Thoracic aorta (tissue), 2 donors: ENCODE measurements around the gene EMILIN2. TPM values are rescaled to one million over a fixed set of nuclear protein-coding genes. Genes with fewer than 3 reads are reported as not detected.

Source experiments
- ATAC-seq: fragments of 150-250 bp; one replicate; pipeline ENCODE4 v1.8.0; 2017; ENCODE audit warnings: low read depth; ENCODE audit not compliant: insufficient number of reproducible peaks, low FRiP score
- DNase-seq: peaks from one replicate; pipeline ENCODE4 v3.0.0-alpha.2; 2020; ENCODE audit warnings: low spot score
- H3K27ac ChIP-seq, 2 donors: fragments of 200-600 bp; sonication (generic); 1 replicate in 1 of 2; 2 replicates in 1 of 2; pipeline ENCODE4 v1.5.1; 2016; ENCODE audit warnings: mild to moderate bottlenecking in 2 of 2, moderate library complexity in 2 of 2
- H3K27me3 ChIP-seq: fragments of 200-600 bp; sonication (generic); replicated peaks from 2 replicates; pipeline ENCODE4 v1.6.0; 2016; ENCODE audit warnings: mild to moderate bottlenecking; ENCODE audit not compliant: insufficient read depth
- H3K36me3 ChIP-seq: fragments of 200-600 bp; sonication (generic); one replicate; pipeline ENCODE4 v1.5.1; 2016
- H3K4me1 ChIP-seq, 2 donors: fragments of 200-600 bp; sonication (generic); 1 replicate in 1 of 2; 2 replicates in 1 of 2; pipeline versions ENCODE4 v1.5.1 to v1.6.0; 2016; ENCODE audit warnings: low read depth in 2 of 2, mild to moderate bottlenecking in 1 of 2; ENCODE audit not compliant: control insufficient read depth in 1 of 2
- H3K4me3 ChIP-seq: fragments of 200-600 bp; sonication (generic); 2 replicates; pipeline ENCODE4 v1.5.1; 2016; ENCODE audit warnings: mild to moderate bottlenecking
- H3K9me3 ChIP-seq: fragments of 200-600 bp; sonication (generic); 2 replicates; pipeline ENCODE4 v1.5.1; 2016
- CTCF ChIP-seq: fragments of 200-600 bp; sonication (generic); IDR thresholded peaks from one replicate; pipeline ENCODE4 v1.5.1; 2019; ENCODE audit warnings: antibody characterized with exemption
- total RNA-seq, 2 donors: library from RNA; depleted of rRNA; stranded (reverse); fragments of >200 nt; gene quantifications; one replicate each; pipeline versions ENCODE4 v1.1.0 to v1.2.3, GENCODE V29; 2016

EMILIN2 gene
- total RNA-seq, 2 donors from 2014 or later = 22.6 to 27.4 TPM

- Histone ChIP-seq H3K27ac (no peak overlapping the region), H3K36me3 (peaks cover 11% of the 10 kb centered on the region), H3K4me3 (no peak overlapping the region), H3K9me3 (no peaks in the 10 kb centered on the region), H3K4me1 (peaks cover 0 to 29% of the 10 kb centered on the region in 2 donors), H3K27me3 (no peaks in the 10 kb centered on the region)
- DNase-seq = no peak
- no peak for ATAC-seq
- no peak for TF ChIP-seq CTCF
These were observed 61.5 kb downstream of the EMILIN2 start for GRCh38 chr18:2908166-2908945.

DNA sequence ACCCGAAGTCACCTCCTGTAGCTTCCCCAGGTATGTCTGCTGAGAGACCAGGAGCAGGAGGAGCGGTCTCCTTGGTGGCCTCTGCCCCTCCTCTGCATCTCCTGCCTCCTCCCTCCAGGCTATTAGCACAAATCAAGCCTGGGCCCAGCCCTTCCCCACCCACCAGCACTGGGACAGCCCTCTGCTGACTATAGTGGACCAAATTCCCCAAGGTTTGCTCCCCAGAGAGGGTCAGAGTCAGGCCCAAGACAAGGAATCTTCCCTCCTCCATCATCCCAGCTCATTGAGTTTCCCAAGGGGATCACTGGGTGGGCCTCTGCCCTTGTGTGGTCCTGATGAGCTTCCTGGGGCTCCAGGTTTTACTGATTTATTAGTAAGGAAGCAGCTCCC lies 62.1 kb downstream of the EMILIN2 start:
- peaks cover 0 to 23% of the 10 kb centered on the region in 2 donors for H3K4me1 ChIP-seq
- peaks cover 14% of the 10 kb centered on the region for H3K36me3 ChIP-seq
- DNase-seq = no peak
- no peak for ATAC-seq
- H3K9me3 ChIP-seq = no peaks in the 10 kb centered on the region
- H3K27ac ChIP-seq = no peak overlapping the region
- H3K4me3 ChIP-seq = no peak overlapping the region
- H3K27me3 ChIP-seq = no peaks in the 10 kb centered on the region
- no peak for TF ChIP-seq CTCF

- Histone ChIP-seq H3K27ac (no peak overlapping the region), H3K9me3 (no peaks in the 10 kb centered on the region), H3K4me1 (peaks cover 0 to 23% of the 10 kb centered on the region in 2 donors), H3K4me3 (no peak overlapping the region), H3K36me3 (peaks cover 14% of the 10 kb centered on the region), H3K27me3 (no peaks in the 10 kb centered on the region)
- DNase-seq (no peak), ATAC-seq (no peak)
- TF ChIP-seq CTCF = no peak
These were observed 62.8 kb downstream of the EMILIN2 start for GRCh38 chr18:2909431-2910140.

- Histone ChIP-seq H3K9me3 (no peaks in the 10 kb centered on the region), H3K27me3 (no peaks in the 10 kb centered on the region), H3K27ac (no peak overlapping the region), H3K36me3 (peaks cover 14% of the 10 kb centered on the region), H3K4me3 (no peak overlapping the region), H3K4me1 (peaks cover 0 to 23% of the 10 kb centered on the region in 2 donors)
- DNase-seq (no peak), ATAC-seq (no peak)
- no peak for TF ChIP-seq CTCF
These were observed 63.5 kb downstream of the EMILIN2 start for GRCh38 chr18:2910261-2910660.

DNA sequence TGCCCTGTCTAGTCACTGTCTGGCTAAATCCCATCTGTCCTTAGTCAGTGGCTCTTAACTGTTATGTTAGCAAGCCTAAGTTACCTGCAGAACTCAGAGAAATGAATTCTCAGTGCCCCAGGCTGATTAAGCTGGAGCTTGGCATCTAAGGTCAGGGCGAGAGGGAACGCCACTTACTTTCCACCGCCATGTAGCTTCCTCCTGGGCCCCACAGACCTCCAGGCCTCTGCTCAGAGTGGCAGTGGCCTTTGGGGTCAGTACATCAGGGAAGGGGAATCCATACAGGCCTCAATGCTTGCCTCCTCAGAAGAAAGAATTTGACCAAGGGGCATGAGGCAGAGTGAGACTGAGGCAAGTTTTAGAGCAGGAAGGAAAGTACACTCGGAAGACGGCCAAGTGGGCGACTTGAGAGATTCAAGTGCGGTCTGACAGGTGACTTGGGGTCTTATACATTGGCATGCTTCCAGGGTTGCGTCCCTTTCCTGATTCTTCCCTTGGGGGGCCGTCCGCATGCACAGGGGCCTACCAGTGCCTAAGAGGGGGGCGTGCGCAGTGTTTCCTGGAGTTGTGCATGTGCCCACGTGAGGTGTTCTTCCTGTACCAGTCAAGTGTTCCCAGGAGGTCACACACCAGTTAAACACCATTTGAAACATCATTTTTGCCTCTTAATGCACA lies 64.1 kb downstream of the EMILIN2 start:
- no peak for ATAC-seq
- DNase-seq = no peak
- H3K36me3 ChIP-seq = peaks cover 14% of the 10 kb centered on the region
- TF ChIP-seq CTCF = no peak
- peaks cover 0 to 21% of the 10 kb centered on the region in 2 donors for H3K4me1 ChIP-seq
- H3K27me3 ChIP-seq = no peaks in the 10 kb centered on the region
- no peak overlapping the region for H3K27ac ChIP-seq
- no peak overlapping the region for H3K4me3 ChIP-seq
- H3K9me3 ChIP-seq = no peaks in the 10 kb centered on the region
